HEK293 (cell line): ENCODE data around the gene ACSL5.

Source experiments
- CTCF ChIP-seq: fragments of 450-650 bp; formaldehyde crosslinking; IDR thresholded peaks from 2 replicates; pipeline ENCODE4 v1.5.1; 2016; ENCODE audit warnings: missing biosample characterization, missing genetic modification characterization
- SCRT1 ChIP-seq: fragments of 450-650 bp; formaldehyde crosslinking; IDR thresholded peaks from 2 replicates; pipeline ENCODE4 v1.5.1; 2016; ENCODE audit warnings: missing biosample characterization, missing genetic modification characterization, borderline replicate concordance
- ZIC2 ChIP-seq: fragments of 450-650 bp; formaldehyde crosslinking; IDR thresholded peaks from 2 replicates; pipeline ENCODE4 v1.5.1; 2016; ENCODE audit warnings: missing biosample characterization, missing genetic modification characterization
- ZNF112 ChIP-seq: fragments of 450-650 bp; formaldehyde crosslinking; IDR thresholded peaks from 2 replicates; pipeline ENCODE4 v1.5.0; 2017; ENCODE audit warnings: missing biosample characterization, missing genetic modification characterization
- ZNF174 ChIP-seq: fragments of 450-650 bp; formaldehyde crosslinking; IDR thresholded peaks from 2 replicates; pipeline ENCODE4 v1.5.0; 2017; ENCODE audit warnings: missing biosample characterization, mild to moderate bottlenecking, missing genetic modification characterization
- ZNF19 ChIP-seq: fragments of 450-650 bp; formaldehyde crosslinking; IDR thresholded peaks from 2 replicates; pipeline ENCODE4; 2016; ENCODE audit warnings: missing biosample characterization, missing genetic modification characterization, low read depth
- ZNF221 ChIP-seq: fragments of 450-650 bp; formaldehyde crosslinking; IDR thresholded peaks from 2 replicates; pipeline ENCODE4 v1.5.1; 2017; ENCODE audit warnings: missing biosample characterization, missing genetic modification characterization, borderline replicate concordance
- ZNF26 ChIP-seq: fragments of 450-650 bp; formaldehyde crosslinking; IDR thresholded peaks from 2 replicates; pipeline ENCODE4 v1.5.1; 2016; ENCODE audit warnings: missing biosample characterization, missing genetic modification characterization
- ZNF292 ChIP-seq: fragments of 450-650 bp; formaldehyde crosslinking; IDR thresholded peaks from 2 replicates; pipeline ENCODE4 v1.5.1; 2016; ENCODE audit warnings: low read depth, missing biosample characterization, missing genetic modification characterization, borderline replicate concordance
- ZNF354C ChIP-seq: fragments of 450-650 bp; formaldehyde crosslinking; IDR thresholded peaks from 2 replicates; pipeline ENCODE4 v1.5.1; 2016; ENCODE audit warnings: missing biosample characterization, missing genetic modification characterization, low read depth, borderline replicate concordance
- ZNF416 ChIP-seq: fragments of 450-650 bp; formaldehyde crosslinking; IDR thresholded peaks from 2 replicates; pipeline ENCODE4 v1.5.1; 2016; ENCODE audit warnings: missing biosample characterization, missing genetic modification characterization
- ZNF423 ChIP-seq: fragments of 450-650 bp; formaldehyde crosslinking; IDR thresholded peaks from 2 replicates; pipeline ENCODE4 v1.5.1; 2016; ENCODE audit warnings: missing biosample characterization, missing genetic modification characterization
- ZNF433 ChIP-seq: fragments of 450-650 bp; formaldehyde crosslinking; IDR thresholded peaks from 2 replicates; pipeline ENCODE4 v1.5.1; 2016; ENCODE audit warnings: missing biosample characterization, missing genetic modification characterization, low read depth
- ZNF449 ChIP-seq: fragments of 450-650 bp; formaldehyde crosslinking; IDR thresholded peaks from 2 replicates; pipeline ENCODE4 v1.5.1; 2017; ENCODE audit warnings: missing biosample characterization, mild to moderate bottlenecking, missing genetic modification characterization, moderate library complexity
- ZNF501 ChIP-seq: fragments of 450-650 bp; formaldehyde crosslinking; IDR thresholded peaks from 2 replicates; pipeline ENCODE4 v1.5.1; 2016; ENCODE audit warnings: missing biosample characterization, missing genetic modification characterization
- ZNF560 ChIP-seq: fragments of 450-650 bp; formaldehyde crosslinking; IDR thresholded peaks from 2 replicates; pipeline ENCODE4 v1.5.1; 2017; ENCODE audit warnings: missing biosample characterization, missing genetic modification characterization, borderline replicate concordance
- ZNF580 ChIP-seq: fragments of 450-650 bp; formaldehyde crosslinking; IDR thresholded peaks from 2 replicates; pipeline ENCODE4 v1.5.1; 2016; ENCODE audit warnings: missing biosample characterization, missing genetic modification characterization
- ZNF596 ChIP-seq: fragments of 450-650 bp; IDR thresholded peaks from 2 replicates; pipeline ENCODE4 v1.5.0; 2018; ENCODE audit warnings: missing biosample characterization, mild to moderate bottlenecking, missing genetic modification characterization, moderate library complexity
- ZNF600 ChIP-seq: fragments of 450-650 bp; formaldehyde crosslinking; IDR thresholded peaks from 2 replicates; pipeline ENCODE4 v1.5.1; 2016; ENCODE audit warnings: missing biosample characterization, missing genetic modification characterization
- ZNF701 ChIP-seq: fragments of 450-650 bp; formaldehyde crosslinking; IDR thresholded peaks from 2 replicates; pipeline ENCODE4 v1.5.1; 2016; ENCODE audit warnings: missing biosample characterization, missing genetic modification characterization
- ZNF830 ChIP-seq: fragments of 450-650 bp; IDR thresholded peaks from 2 replicates; pipeline ENCODE4 v1.5.0; 2018; ENCODE audit warnings: missing biosample characterization, missing genetic modification characterization, low read depth, mild to moderate bottlenecking, moderate library complexity
- ZSCAN16 ChIP-seq: fragments of 450-650 bp; formaldehyde crosslinking; IDR thresholded peaks from 2 replicates; pipeline ENCODE4 v1.5.1; 2016; ENCODE audit warnings: missing biosample characterization, missing genetic modification characterization
- ZXDB ChIP-seq: fragments of 450-650 bp; formaldehyde crosslinking; IDR thresholded peaks from 2 replicates; pipeline ENCODE4 v1.5.1; 2016; ENCODE audit warnings: missing biosample characterization, missing genetic modification characterization
- TF ChIP-seq, protein P1 (sequence below): fragments of 450-650 bp; formaldehyde crosslinking; IDR thresholded peaks from 2 replicates; pipeline ENCODE4 v1.5.1; 2016; ENCODE audit warnings: missing biosample characterization, missing genetic modification characterization
- TF ChIP-seq, protein P2 (sequence below): fragments of 450-650 bp; formaldehyde crosslinking; IDR thresholded peaks from 2 replicates; pipeline ENCODE4 v1.5.1; 2017; ENCODE audit warnings: missing biosample characterization, missing genetic modification characterization
- TF ChIP-seq, protein P3 (sequence below): fragments of 450-650 bp; IDR thresholded peaks from 2 replicates; pipeline ENCODE4 v1.5.1; 2018; ENCODE audit warnings: missing biosample characterization, mild to moderate bottlenecking, missing genetic modification characterization

The ACSL5 gene

GRCh38 chr10:112446855-112447619 is 73.1 kb downstream of the ACSL5 start, which contains the start of the genes VTI1A and ZDHHC6 (continued):
- TF ChIP-seq, protein P1, sequence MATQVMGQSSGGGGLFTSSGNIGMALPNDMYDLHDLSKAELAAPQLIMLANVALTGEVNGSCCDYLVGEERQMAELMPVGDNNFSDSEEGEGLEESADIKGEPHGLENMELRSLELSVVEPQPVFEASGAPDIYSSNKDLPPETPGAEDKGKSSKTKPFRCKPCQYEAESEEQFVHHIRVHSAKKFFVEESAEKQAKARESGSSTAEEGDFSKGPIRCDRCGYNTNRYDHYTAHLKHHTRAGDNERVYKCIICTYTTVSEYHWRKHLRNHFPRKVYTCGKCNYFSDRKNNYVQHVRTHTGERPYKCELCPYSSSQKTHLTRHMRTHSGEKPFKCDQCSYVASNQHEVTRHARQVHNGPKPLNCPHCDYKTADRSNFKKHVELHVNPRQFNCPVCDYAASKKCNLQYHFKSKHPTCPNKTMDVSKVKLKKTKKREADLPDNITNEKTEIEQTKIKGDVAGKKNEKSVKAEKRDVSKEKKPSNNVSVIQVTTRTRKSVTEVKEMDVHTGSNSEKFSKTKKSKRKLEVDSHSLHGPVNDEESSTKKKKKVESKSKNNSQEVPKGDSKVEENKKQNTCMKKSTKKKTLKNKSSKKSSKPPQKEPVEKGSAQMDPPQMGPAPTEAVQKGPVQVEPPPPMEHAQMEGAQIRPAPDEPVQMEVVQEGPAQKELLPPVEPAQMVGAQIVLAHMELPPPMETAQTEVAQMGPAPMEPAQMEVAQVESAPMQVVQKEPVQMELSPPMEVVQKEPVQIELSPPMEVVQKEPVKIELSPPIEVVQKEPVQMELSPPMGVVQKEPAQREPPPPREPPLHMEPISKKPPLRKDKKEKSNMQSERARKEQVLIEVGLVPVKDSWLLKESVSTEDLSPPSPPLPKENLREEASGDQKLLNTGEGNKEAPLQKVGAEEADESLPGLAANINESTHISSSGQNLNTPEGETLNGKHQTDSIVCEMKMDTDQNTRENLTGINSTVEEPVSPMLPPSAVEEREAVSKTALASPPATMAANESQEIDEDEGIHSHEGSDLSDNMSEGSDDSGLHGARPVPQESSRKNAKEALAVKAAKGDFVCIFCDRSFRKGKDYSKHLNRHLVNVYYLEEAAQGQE = peak; percentile 85
- TF ChIP-seq ZNF596 (no peak), ZNF221 (tag by site-specific recombination) (no peak), ZNF600 (tag by site-specific recombination) (0 out of 2 replicates have a peak, but pooled peaks have one; percentile 47), ZNF416 (tag by site-specific recombination) (no peak), ZXDB (tag by site-specific recombination) (peak; percentile 97), ZNF19 (tag by site-specific recombination) (no peak), ZNF112 (tag by site-specific recombination) (no peak), ZNF501 (peak; percentile 98), CTCF (peak; percentile 74), ZNF292 (tag by site-specific recombination) (no peak), SCRT1 (tag by site-specific recombination) (no peak), ZNF174 (no peak), ZNF423 (tag by site-specific recombination) (peak; percentile 85), ZNF580 (tag by site-specific recombination) (peak; percentile 85; the same call in 1 of the 2 replicates), ZNF449 (no peak; the same call in 1 of the 2 replicates), ZNF701 (tag by site-specific recombination) (no peak), ZNF26 (no peak), ZSCAN16 (tag by site-specific recombination) (no peak), ZNF560 (tag by site-specific recombination) (no peak), ZNF433 (tag by site-specific recombination) (no peak), ZIC2 (tag by site-specific recombination) (peak; percentile 64), ZNF354C (tag by site-specific recombination) (no peak), ZNF830 (tag by site-specific recombination) (no peak)
- TF ChIP-seq, protein P2, sequence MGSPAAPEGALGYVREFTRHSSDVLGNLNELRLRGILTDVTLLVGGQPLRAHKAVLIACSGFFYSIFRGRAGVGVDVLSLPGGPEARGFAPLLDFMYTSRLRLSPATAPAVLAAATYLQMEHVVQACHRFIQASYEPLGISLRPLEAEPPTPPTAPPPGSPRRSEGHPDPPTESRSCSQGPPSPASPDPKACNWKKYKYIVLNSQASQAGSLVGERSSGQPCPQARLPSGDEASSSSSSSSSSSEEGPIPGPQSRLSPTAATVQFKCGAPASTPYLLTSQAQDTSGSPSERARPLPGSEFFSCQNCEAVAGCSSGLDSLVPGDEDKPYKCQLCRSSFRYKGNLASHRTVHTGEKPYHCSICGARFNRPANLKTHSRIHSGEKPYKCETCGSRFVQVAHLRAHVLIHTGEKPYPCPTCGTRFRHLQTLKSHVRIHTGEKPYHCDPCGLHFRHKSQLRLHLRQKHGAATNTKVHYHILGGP (tag by site-specific recombination) = no peak
- TF ChIP-seq, protein P3, sequence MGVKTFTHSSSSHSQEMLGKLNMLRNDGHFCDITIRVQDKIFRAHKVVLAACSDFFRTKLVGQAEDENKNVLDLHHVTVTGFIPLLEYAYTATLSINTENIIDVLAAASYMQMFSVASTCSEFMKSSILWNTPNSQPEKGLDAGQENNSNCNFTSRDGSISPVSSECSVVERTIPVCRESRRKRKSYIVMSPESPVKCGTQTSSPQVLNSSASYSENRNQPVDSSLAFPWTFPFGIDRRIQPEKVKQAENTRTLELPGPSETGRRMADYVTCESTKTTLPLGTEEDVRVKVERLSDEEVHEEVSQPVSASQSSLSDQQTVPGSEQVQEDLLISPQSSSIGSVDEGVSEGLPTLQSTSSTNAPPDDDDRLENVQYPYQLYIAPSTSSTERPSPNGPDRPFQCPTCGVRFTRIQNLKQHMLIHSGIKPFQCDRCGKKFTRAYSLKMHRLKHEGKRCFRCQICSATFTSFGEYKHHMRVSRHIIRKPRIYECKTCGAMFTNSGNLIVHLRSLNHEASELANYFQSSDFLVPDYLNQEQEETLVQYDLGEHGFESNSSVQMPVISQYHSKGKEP (tag by site-specific recombination) = no peak
